Measurements from ENCODE around the gene PTGIR. TPM values are rescaled to one million over a fixed set of nuclear protein-coding genes. Genes with fewer than 3 reads are reported as not detected.
A peak's percentile ranks its signal among the peaks of the same experiment; 100 is the strongest.

Gene PTGIR
- total RNA-seq, 4 donors from 2014 or later = 9.0 to 21.9 (median 12.7) TPM

DNA sequence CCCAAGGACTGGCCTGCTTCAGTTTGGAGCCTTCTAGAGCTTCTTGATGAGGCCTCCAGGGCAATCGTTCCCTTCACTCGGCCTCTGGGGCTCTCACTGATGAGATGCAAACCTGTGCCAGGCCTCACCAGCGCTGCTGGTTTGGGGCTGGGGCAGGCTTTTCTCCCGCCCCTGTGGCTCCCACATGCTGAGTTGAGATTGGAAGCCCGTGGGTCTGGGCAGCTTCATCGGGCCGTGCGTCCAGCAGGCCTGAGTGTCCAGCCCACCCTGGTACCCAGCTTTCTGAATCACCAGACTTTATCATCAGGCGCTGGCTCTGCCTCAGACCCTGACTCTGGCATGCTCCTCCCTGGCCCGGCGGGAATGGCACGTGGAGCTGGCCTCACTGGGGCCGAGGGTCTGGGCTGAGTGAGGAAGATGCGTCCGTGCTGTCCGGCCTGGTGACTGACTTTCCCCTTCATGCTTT is 19.5 kb downstream of the PTGIR start:
- H3K36me3 ChIP-seq = peaks cover 25 to 32% of the 10 kb centered on the region in 2 donors
- no peak overlapping the region for H3K4me3 ChIP-seq (replicated peaks in 1 of 3)
- peak overlapping the region; percentile 9 to 73 (median 65) for H3K27ac ChIP-seq
- intact Hi-C loops (cut with DNase I) = no loop called here
- TF ChIP-seq, protein P1, sequence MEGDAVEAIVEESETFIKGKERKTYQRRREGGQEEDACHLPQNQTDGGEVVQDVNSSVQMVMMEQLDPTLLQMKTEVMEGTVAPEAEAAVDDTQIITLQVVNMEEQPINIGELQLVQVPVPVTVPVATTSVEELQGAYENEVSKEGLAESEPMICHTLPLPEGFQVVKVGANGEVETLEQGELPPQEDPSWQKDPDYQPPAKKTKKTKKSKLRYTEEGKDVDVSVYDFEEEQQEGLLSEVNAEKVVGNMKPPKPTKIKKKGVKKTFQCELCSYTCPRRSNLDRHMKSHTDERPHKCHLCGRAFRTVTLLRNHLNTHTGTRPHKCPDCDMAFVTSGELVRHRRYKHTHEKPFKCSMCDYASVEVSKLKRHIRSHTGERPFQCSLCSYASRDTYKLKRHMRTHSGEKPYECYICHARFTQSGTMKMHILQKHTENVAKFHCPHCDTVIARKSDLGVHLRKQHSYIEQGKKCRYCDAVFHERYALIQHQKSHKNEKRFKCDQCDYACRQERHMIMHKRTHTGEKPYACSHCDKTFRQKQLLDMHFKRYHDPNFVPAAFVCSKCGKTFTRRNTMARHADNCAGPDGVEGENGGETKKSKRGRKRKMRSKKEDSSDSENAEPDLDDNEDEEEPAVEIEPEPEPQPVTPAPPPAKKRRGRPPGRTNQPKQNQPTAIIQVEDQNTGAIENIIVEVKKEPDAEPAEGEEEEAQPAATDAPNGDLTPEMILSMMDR (IDR thresholded peaks at IDR 0.05) = no peak
- no peak for TF ChIP-seq POLR2A (IDR thresholded peaks at IDR 0.05)
- no peaks in the 10 kb centered on the region for H3K9me3 ChIP-seq
- no peaks in the 10 kb centered on the region for H3K27me3 ChIP-seq
- H3K4me1 ChIP-seq = peaks cover 27 to 46% of the 10 kb centered on the region in 2 donors
- WGBS, 2 donors = 68 to 79% methylated on average over 10 to 11 of the region's 16 CpGs
- DNase-seq = no peak

DNA sequence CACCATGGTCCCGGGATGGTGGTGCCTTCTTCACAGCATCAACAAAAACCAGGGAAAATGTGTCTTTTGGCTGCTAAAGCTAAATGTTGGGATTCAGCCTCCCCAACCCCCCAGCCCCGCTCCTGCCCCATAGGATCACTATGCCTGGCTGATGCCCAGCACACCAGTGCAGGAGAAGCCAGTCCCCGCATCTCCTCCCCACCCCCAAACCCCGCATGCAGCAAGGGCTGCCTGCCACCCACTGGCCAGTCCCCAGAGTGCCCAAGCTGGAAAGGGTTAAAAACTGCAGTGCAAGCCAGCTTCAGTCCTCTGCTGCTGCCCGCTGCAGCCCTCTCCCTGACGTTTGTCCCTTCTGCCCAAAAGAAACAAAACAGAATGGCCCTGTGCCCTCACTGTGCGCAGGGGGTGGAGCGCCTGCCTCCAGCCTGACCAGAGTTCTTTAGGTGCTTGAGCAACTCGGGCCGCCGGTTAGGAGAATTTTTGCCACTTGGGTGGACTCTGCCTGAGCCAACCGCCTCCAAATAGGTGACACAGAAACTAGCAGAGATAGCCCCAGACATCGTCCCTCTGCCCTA is 20.0 kb downstream of the PTGIR start:
- Histone ChIP-seq H3K4me1 (peaks cover 27 to 42% of the 10 kb centered on the region in 2 donors), H3K4me3 (replicated peaks in 1 of 3) (no peak overlapping the region), H3K27me3 (no peaks in the 10 kb centered on the region), H3K36me3 (peaks cover 25 to 30% of the 10 kb centered on the region in 2 donors), H3K9me3 (no peaks in the 10 kb centered on the region), H3K27ac (peak overlapping the region; percentile 9 to 73 (median 65))
- TF ChIP-seq, protein P1 (IDR thresholded peaks at IDR 0.05) = no peak
- TF ChIP-seq POLR2A (IDR thresholded peaks at IDR 0.05) = no peak
- WGBS, 2 donors = 19 to 38% methylated on average over 12 to 13 of the region's 13 CpGs
- intact Hi-C loops (cut with DNase I) = loop anchor here (5.0 kb wide), 1 partner anchor 57 kb away; the partner anchor contains the start of gene DACT3
- peak; percentile 82 to 87 for DNase-seq

DNA sequence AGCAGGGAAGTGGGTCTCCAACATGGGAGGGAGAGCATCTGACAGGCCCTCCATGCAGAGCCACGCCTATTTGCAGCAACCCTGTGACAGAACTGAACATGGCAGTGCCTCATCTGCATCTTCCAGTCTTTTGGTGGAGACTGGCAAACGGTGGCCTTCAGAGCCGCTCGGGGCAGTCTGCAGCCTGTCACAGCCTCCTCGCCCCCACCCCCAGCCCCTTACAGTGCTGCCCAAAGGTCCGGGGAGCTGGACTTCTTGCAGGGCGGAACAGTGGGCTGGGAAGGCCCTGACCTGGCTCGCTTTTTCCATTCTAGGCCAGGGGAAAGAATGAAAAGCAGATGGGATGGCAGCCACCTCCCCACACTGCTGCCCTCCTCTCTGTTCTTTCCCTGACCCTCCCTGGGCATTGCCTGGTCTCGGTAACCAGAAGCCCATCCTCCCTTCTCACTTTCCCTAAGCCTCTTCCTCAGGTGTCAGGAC is 21.1 kb downstream of the PTGIR start:
- peaks cover 27 to 42% of the 10 kb centered on the region in 2 donors for H3K4me1 ChIP-seq
- intact Hi-C loops (cut with DNase I) = loop anchor here (5.0 kb wide), 1 partner anchor 59 kb away; the partner anchor contains the start of gene DACT3
- no peak overlapping the region for H3K4me3 ChIP-seq (replicated peaks in 1 of 3)

DNA sequence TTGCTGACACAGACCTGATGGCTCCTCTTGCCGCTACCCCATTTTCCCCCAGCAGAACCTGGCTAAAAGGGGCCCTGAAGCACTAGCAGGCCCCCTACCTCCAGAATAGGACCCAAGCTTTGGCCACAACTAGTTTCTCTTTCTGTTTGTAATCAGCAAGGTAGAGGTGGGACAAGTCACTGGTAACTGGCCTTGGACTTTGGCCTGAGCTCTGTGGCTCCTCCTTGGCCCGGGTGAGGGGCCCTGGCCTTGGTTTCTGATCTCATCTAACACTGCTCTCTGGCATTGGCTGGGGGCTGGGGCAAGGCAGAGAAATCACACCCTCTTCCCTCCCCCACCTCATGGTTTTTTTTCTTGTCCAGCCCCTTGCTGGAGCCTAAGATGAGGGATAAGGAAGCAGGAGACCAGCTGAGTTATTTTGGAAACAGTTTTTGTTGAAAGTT is 21.7 kb downstream of the PTGIR start:
- WGBS, 2 donors = 31 to 33% methylated on average over 2 of the region's 2 CpGs
- H3K27me3 ChIP-seq = no peaks in the 10 kb centered on the region
- no peak for TF ChIP-seq POLR2A (IDR thresholded peaks at IDR 0.05)
- TF ChIP-seq, protein P1 (IDR thresholded peaks at IDR 0.05) = no peak
- no peak for DNase-seq
- intact Hi-C loops (cut with DNase I) = loop anchor here (5.0 kb wide), 1 partner anchor 59 kb away; the partner anchor contains the start of gene DACT3
- H3K36me3 ChIP-seq = peaks cover 12 to 14% of the 10 kb centered on the region in 2 donors
- peak overlapping the region; percentile 42 to 81 (median 71) for H3K27ac ChIP-seq
- H3K9me3 ChIP-seq = no peaks in the 10 kb centered on the region
- H3K4me1 ChIP-seq = peaks cover 27 to 42% of the 10 kb centered on the region in 2 donors
- peak overlapping the region in 1 of 3 donors; percentile 5 for H3K4me3 ChIP-seq (replicated peaks in 1 of 3)

More for the DNA sequence above, 21.1 kb downstream of the PTGIR start:
- Histone ChIP-seq H3K27me3 (no peaks in the 10 kb centered on the region), H3K9me3 (no peaks in the 10 kb centered on the region), H3K36me3 (peaks cover 17 to 20% of the 10 kb centered on the region in 2 donors), H3K27ac (peak overlapping the region in 2 of 3 donors; percentile 42 to 81)
- 79 to 80% methylated on average over 4 to 8 of the region's 9 CpGs for WGBS, 2 donors
- TF ChIP-seq POLR2A (IDR thresholded peaks at IDR 0.05) = no peak
- DNase-seq = no peak

DNA sequence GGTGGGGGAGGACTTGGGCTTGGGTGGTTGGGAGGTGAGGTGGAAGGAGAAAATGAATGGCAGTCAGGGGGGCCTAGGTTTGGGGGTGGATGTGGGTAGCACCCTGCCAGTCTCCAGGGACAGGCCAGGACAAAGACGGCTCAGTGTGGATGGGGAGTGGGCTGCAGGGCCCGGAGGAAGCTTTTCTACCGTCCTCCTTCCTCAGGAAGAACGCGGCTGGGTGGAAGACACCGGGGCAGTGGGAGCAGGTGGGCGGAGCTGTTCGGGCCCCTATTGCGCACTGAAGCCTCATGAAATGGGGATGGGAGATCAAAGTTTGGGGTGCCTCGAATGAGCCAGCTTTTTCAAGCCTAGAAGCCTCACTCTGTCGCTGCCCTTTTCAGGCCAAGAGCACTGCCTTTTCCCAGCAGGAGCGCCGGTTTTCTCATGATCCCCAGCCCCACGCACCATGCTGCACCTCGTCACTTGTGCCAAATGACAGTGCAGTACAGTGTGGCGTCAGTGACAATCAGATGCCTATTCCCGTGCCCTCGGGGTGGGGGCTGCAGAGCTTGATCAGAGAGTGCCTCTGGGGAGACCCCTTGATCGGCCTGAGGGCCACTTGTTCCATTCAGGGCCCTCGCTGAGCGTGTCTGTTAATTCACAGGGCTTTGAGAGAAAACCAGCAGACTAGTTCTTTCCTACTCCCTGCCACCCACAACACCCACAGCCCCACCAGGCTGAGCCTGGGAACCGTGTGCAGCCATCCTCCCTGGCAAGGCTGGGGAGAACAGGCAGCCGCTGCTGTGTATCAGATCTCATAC is 22.3 kb downstream of the PTGIR start:
- H3K36me3 ChIP-seq = peaks cover 5 to 8% of the 10 kb centered on the region in 2 donors
- 1 to 10% methylated on average over 11 to 21 of the region's 23 CpGs for WGBS, 2 donors
- peak in 1 of 2 donors; percentile 28 for DNase-seq
- no peaks in the 10 kb centered on the region for H3K27me3 ChIP-seq
- H3K4me1 ChIP-seq = peaks cover 27 to 42% of the 10 kb centered on the region in 2 donors
- TF ChIP-seq, protein P1 (IDR thresholded peaks at IDR 0.05) = no peak
- no peak for TF ChIP-seq POLR2A (IDR thresholded peaks at IDR 0.05)
- intact Hi-C loops (cut with DNase I) = loop anchor here (5.0 kb wide), 1 partner anchor 60 kb away; the partner anchor contains the start of gene DACT3
- peak overlapping the region in 2 of 3 donors; percentile 30 to 97 for H3K4me3 ChIP-seq (replicated peaks in 1 of 3)
- H3K9me3 ChIP-seq = no peaks in the 10 kb centered on the region
- peak overlapping the region; percentile 42 to 81 (median 71) for H3K27ac ChIP-seq
